CD14-positive monocyte (primary cell): Measurements from ENCODE around the gene SYT8. TPM values are rescaled to one million over a fixed set of nuclear protein-coding genes. Genes with fewer than 3 reads are reported as not detected.
A peak's percentile ranks its signal among the peaks of the same experiment; 100 is the strongest.

ENCODE experiments used
- DNase-seq, 3 donors: peaks; one replicate each; pipeline ENCODE4 v3.0.0-alpha.2; 2011 to 2022
- H2AFZ ChIP-seq: 2 replicates; pipeline ENCODE4 v1.6.0; 2012; ENCODE audit warnings: mild to moderate bottlenecking, low read depth, low read length, inconsistent platforms; ENCODE audit not compliant: insufficient read depth, poor library complexity, severe bottlenecking
- H3K27ac ChIP-seq, 2 donors: 1 replicate in 1 of 2; 2 replicates in 1 of 2; pipeline ENCODE4 v1.5.1; 2012 to 2013; ENCODE audit warnings: low read length in 2 of 2, control low read depth in 1 of 2, inconsistent platforms in 1 of 2, low read depth in 1 of 2, mild to moderate bottlenecking in 1 of 2
- H3K27me3 ChIP-seq, 2 donors: one replicate each; pipeline versions ENCODE4 v1.6.0 to v1.6.1; 2011 to 2013; ENCODE audit warnings: low read length in 2 of 2; ENCODE audit not compliant: control insufficient read depth in 2 of 2, insufficient read depth in 2 of 2
- H3K36me3 ChIP-seq, 2 donors: replicated peaks in 1 of 2; 1 replicate in 1 of 2; 2 replicates in 1 of 2; pipeline versions ENCODE4 v1.5.1 to v1.6.1; 2012 to 2013; ENCODE audit warnings: low read length in 2 of 2, control low read depth in 1 of 2, inconsistent platforms in 1 of 2, mild to moderate bottlenecking in 1 of 2; ENCODE audit not compliant: insufficient read depth in 2 of 2, control insufficient read depth in 1 of 2
- H3K4me1 ChIP-seq, 2 donors: 1 replicate in 1 of 2; 2 replicates in 1 of 2; pipeline versions ENCODE4 v1.5.1 to v1.6.1; 2012 to 2013; ENCODE audit warnings: low read length in 2 of 2, control low read depth in 1 of 2, inconsistent platforms in 1 of 2, mild to moderate bottlenecking in 1 of 2, moderate library complexity in 1 of 2; ENCODE audit not compliant: insufficient read depth in 2 of 2, control insufficient read depth in 1 of 2
- H3K4me2 ChIP-seq: replicated peaks from 2 replicates; pipeline ENCODE3; 2012; ENCODE audit warnings: low read length, moderate library complexity, mild to moderate bottlenecking; ENCODE audit not compliant: poor library complexity, severe bottlenecking; ENCODE audit errors: extremely low read depth
- H3K4me3 ChIP-seq, 3 experiments: fragments of 200-600 bp in 1 of 3; sonication (generic) in 1 of 3; replicated peaks in 1 of 3; 1 replicate in 2 of 3; 2 replicates in 1 of 3; pipeline ENCODE4 v1.5.1; 2011 to 2013; ENCODE audit warnings: low read length in 3 of 3, mild to moderate bottlenecking in 3 of 3, control low read depth in 2 of 3, low read depth in 2 of 3, inconsistent platforms in 1 of 3, moderate library complexity in 1 of 3
- H3K79me2 ChIP-seq: 2 replicates; pipeline ENCODE4 v1.6.0; 2012; ENCODE audit warnings: mild to moderate bottlenecking, control low read depth, inconsistent platforms, low read length, moderate library complexity; ENCODE audit not compliant: insufficient read depth
- H3K9ac ChIP-seq: 2 replicates; pipeline ENCODE4 v1.6.0; 2017; ENCODE audit warnings: low read length, mild to moderate bottlenecking; ENCODE audit not compliant: insufficient read depth, poor library complexity, severe bottlenecking
- H3K9me3 ChIP-seq, 2 donors: replicated peaks in 1 of 2; 1 replicate in 1 of 2; 2 replicates in 1 of 2; pipeline versions ENCODE4 v1.5.1 to v1.6.1; 2012 to 2013; ENCODE audit warnings: low read length in 2 of 2, control low read depth in 1 of 2; ENCODE audit not compliant: control insufficient read depth in 1 of 2, insufficient read depth in 1 of 2
- H4K20me1 ChIP-seq: 2 replicates; pipeline ENCODE4 v1.6.0; 2012; ENCODE audit warnings: mild to moderate bottlenecking, low read length, control low read depth, moderate library complexity; ENCODE audit not compliant: insufficient read depth
- H3K27ac Mint-ChIP-seq, 7 donors: one replicate each; pipeline ENCODE4 v1.8.0; 2020; ENCODE audit warnings: mild to moderate bottlenecking in 7 of 7, mixed read lengths in 7 of 7, moderate library complexity in 6 of 7, inconsistent platforms in 2 of 7
- H3K27me3 Mint-ChIP-seq, 3 donors: one replicate each; pipeline ENCODE4 v1.8.0; 2021 to 2022; ENCODE audit warnings: low read depth in 3 of 3, mild to moderate bottlenecking in 3 of 3, mixed read lengths in 3 of 3, moderate library complexity in 3 of 3, inconsistent platforms in 1 of 3
- H3K36me3 Mint-ChIP-seq, 2 donors: one replicate each; pipeline ENCODE4 v1.8.0; 2020; ENCODE audit warnings: mixed read lengths in 2 of 2, inconsistent platforms in 1 of 2, mild to moderate bottlenecking in 1 of 2
- H3K4me1 Mint-ChIP-seq: one replicate; pipeline ENCODE4 v1.8.0; 2020; ENCODE audit warnings: mild to moderate bottlenecking, mixed read lengths
- H3K4me3 Mint-ChIP-seq, 2 donors: one replicate each; pipeline ENCODE4 v1.8.0; 2020; ENCODE audit warnings: mild to moderate bottlenecking in 2 of 2, mixed read lengths in 2 of 2, moderate library complexity in 1 of 2
- H3K9me3 Mint-ChIP-seq, 7 donors: one replicate each; pipeline ENCODE4 v1.8.0; 2020 to 2022; ENCODE audit warnings: mixed read lengths in 7 of 7, mild to moderate bottlenecking in 6 of 7, moderate library complexity in 6 of 7, inconsistent platforms in 2 of 7
- WGBS: methylation state at CpG from one replicate; pipeline ENCODE4 v1.1.5; 2013; ENCODE audit warnings: missing lambda C conversion rate; ENCODE audit not compliant: insufficient coverage; 5-methylcytosine and 5-hydroxymethylcytosine counted together
- intact Hi-C, 2 donors: fragments of 100-400 bp; cut with micrococcal nuclease; formaldehyde crosslinking; loops; one replicate each; pipeline versions ENCODE4 v1.15.0 to v1.15.1; 2023
- polyA plus RNA-seq, 3 donors: library from polyadenylated mRNA; depleted of rRNA in 1 of 3; unstranded in 2 of 3; stranded (reverse) in 1 of 3; fragments of 300-500 nt in 2 of 3; fragments of >200 nt in 1 of 3; fragmentation: Illumina TruSeq in 2 of 3; gene quantifications; 1 replicate in 2 of 3; 2 replicates in 1 of 3; pipeline ENCODE4 v1.2.3, GENCODE V29; 2012 to 2021
- TF ChIP-seq, protein P1 (sequence below): fragments of 200-600 bp; IDR thresholded peaks from one replicate; pipeline ENCODE4 v1.8.0; 2022; ENCODE audit warnings: antibody characterized with exemption, mild to moderate bottlenecking

The SYT8 gene
- polyA plus RNA-seq, 3 donors = not detected

GRCh38 chr11:1837171-1838076 lies 2.6 kb downstream of the SYT8 start:
- peaks cover 0 to 10% of the 10 kb centered on the region in 2 donors for H3K27me3 ChIP-seq
- peak; percentile 62 to 67 (median 64) for DNase-seq
- Mint-ChIP-seq H3K4me1 (peaks cover 33% of the 10 kb centered on the region), H3K27ac (peak overlapping the region in 2 of 7 donors; percentile 30 to 60), H3K4me3 (no peak overlapping the region), H3K9me3 (no peaks in the 10 kb centered on the region), H3K27me3 (peaks cover 11 to 29% (median 12%) of the 10 kb centered on the region in 3 donors), H3K36me3 (peaks cover 7 to 12% of the 10 kb centered on the region in 2 donors)
- TF ChIP-seq, protein P1, sequence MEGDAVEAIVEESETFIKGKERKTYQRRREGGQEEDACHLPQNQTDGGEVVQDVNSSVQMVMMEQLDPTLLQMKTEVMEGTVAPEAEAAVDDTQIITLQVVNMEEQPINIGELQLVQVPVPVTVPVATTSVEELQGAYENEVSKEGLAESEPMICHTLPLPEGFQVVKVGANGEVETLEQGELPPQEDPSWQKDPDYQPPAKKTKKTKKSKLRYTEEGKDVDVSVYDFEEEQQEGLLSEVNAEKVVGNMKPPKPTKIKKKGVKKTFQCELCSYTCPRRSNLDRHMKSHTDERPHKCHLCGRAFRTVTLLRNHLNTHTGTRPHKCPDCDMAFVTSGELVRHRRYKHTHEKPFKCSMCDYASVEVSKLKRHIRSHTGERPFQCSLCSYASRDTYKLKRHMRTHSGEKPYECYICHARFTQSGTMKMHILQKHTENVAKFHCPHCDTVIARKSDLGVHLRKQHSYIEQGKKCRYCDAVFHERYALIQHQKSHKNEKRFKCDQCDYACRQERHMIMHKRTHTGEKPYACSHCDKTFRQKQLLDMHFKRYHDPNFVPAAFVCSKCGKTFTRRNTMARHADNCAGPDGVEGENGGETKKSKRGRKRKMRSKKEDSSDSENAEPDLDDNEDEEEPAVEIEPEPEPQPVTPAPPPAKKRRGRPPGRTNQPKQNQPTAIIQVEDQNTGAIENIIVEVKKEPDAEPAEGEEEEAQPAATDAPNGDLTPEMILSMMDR = peak; percentile 99
- H3K4me2 ChIP-seq = no peak overlapping the region
- no peaks in the 10 kb centered on the region for H4K20me1 ChIP-seq
- H3K9me3 ChIP-seq = no peaks in the 10 kb centered on the region
- no peak overlapping the region for H2AFZ ChIP-seq
- no peak overlapping the region for H3K9ac ChIP-seq
- peaks cover 4% of the 10 kb centered on the region for H3K79me2 ChIP-seq
- no peak overlapping the region for H3K4me3 ChIP-seq
- 72% methylated on average over 29 of the region's 38 CpGs for WGBS
- H3K4me1 ChIP-seq = peaks cover 56 to 60% of the 10 kb centered on the region in 2 donors
- no peak overlapping the region for H3K27ac ChIP-seq
- no peaks in the 10 kb centered on the region for H3K36me3 ChIP-seq
- intact Hi-C loops = loop anchor here (2.0 to 10.0 kb wide), 4 partner anchors 45 to 315 kb away; partner anchors contain the start of gene TNNT3 (in 1 of the 2)

DNA sequence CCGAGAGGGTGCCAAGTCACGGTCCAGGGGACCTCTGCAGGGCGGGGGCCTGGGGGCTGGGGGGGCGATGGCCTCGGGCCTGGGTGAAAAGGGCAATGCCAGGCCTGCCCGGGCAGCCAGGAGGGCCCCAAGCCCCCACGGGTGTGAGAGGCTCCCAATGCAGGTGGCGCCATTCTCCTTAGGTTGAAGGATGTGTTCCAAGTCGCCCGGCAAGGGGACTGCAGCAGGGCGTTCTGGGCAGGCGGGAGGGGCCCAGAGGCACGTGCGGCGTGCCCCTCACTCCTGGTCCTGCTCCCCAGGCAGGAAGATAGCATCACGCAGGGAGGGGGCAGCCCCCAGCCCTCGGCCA lies 3.3 kb downstream of the SYT8 start:
- H3K9me3 Mint-ChIP-seq = no peaks in the 10 kb centered on the region
- no peak for DNase-seq
- TF ChIP-seq, protein P1 = peak; percentile 67
- intact Hi-C loops = loop anchor here (5.0 to 10.0 kb wide), 3 partner anchors 44 to 314 kb away; partner anchors contain the start of gene TNNT3 (in 1 of the 2)
- Histone ChIP-seq H3K79me2 (peaks cover 4% of the 10 kb centered on the region), H3K4me1 (peaks cover 56 to 60% of the 10 kb centered on the region in 2 donors), H3K27ac (peak overlapping the region in 1 of 2 donors; percentile 20), H3K27me3 (peaks cover 0 to 7% of the 10 kb centered on the region in 2 donors), H3K9ac (no peak overlapping the region), H2AFZ (no peak overlapping the region), H3K9me3 (no peaks in the 10 kb centered on the region), H3K4me3 (no peak overlapping the region), H4K20me1 (no peaks in the 10 kb centered on the region), H3K36me3 (no peaks in the 10 kb centered on the region), H3K4me2 (no peak overlapping the region)
- peaks cover 32% of the 10 kb centered on the region for H3K4me1 Mint-ChIP-seq
- H3K27me3 Mint-ChIP-seq = peaks cover 8 to 26% (median 11%) of the 10 kb centered on the region in 3 donors
- H3K4me3 Mint-ChIP-seq = no peak overlapping the region
- WGBS = 59% methylated on average over 15 of the region's 17 CpGs
- peaks cover 7 to 12% of the 10 kb centered on the region in 2 donors for H3K36me3 Mint-ChIP-seq
- H3K27ac Mint-ChIP-seq = peak overlapping the region in 2 of 7 donors; percentile 30 to 60
